Activated T-helper 2 cell treated with anti-CD3 and anti-CD28 coated beads, Interferon-gamma antibody, Interleukin-2, Interleukin-4, amounts not matched to agents 10 μg/mL and 5 μg/mL and 100 μg/mL, durations not matched to agents 14 hours and 24 hours and 36 hours (primary cell): ENCODE results near the gene HS6ST3. TPM values are rescaled to one million over a fixed set of nuclear protein-coding genes. Genes with fewer than 3 reads are reported as not detected.
"Not testable (repeated sequence)": the region's sequence is repeated elsewhere in the genome, so short reads cannot be mapped to it uniquely, and the experiment has no call there.

ENCODE experiments used
- DNase-seq: peaks from one replicate; pipeline ENCODE4 v3.0.0; 2021; ENCODE audit warnings: low spot score
- H3K27ac Mint-ChIP-seq: one replicate; pipeline ENCODE4 v1.8.0; 2021; ENCODE audit warnings: mixed read lengths
- H3K27me3 Mint-ChIP-seq: one replicate; pipeline ENCODE4 v1.8.0; 2021; ENCODE audit warnings: low read depth, mixed read lengths
- H3K36me3 Mint-ChIP-seq: one replicate; pipeline ENCODE4 v1.8.0; 2021; ENCODE audit warnings: low read depth, mixed read lengths
- H3K4me1 Mint-ChIP-seq: one replicate; pipeline ENCODE4 v1.8.0; 2021; ENCODE audit warnings: low read depth, mixed read lengths
- H3K4me3 Mint-ChIP-seq: one replicate; pipeline ENCODE4 v1.8.0; 2021; ENCODE audit warnings: low read depth, mild to moderate bottlenecking, moderate library complexity, mixed read lengths
- H3K9me3 Mint-ChIP-seq: one replicate; pipeline ENCODE4 v1.8.0; 2021; ENCODE audit warnings: mixed read lengths
- intact Hi-C: fragments of 100-400 bp; cut with micrococcal nuclease; formaldehyde crosslinking; loops from one replicate; pipeline ENCODE4 v1.15.1; 2023
- total RNA-seq: library from RNA; stranded (reverse); gene quantifications from 2 replicates; pipeline ENCODE4 v1.2.3, GENCODE V29; 2022

The HS6ST3 gene
- total RNA-seq, 1 donor from 2014 or later = not detected

DNA sequence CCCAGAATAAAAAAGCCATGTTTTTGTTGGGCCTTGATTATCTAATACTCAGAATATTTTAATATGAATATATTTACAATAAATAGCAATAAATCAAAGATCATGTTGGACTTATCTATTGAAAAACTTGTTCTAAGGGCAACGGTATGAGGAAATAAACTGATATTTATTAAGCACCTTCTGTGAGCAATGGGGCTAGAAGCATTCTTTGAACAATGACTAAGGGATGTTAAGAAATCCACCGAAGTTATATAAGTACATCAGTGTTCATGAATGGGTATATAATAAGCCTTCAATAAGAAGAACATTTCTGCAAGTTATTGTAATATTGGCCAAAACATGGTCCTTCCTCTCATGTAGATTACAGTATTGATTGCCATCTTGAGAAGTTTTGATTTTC is 682.5 kb downstream of the HS6ST3 start:
- intact Hi-C loops = no loop called here
- no peaks in the 10 kb centered on the region for H3K27me3 Mint-ChIP-seq
- DNase-seq = no peak
- no peaks in the 10 kb centered on the region for H3K36me3 Mint-ChIP-seq
- no peaks in the 10 kb centered on the region for H3K4me1 Mint-ChIP-seq
- H3K27ac Mint-ChIP-seq = no peak overlapping the region
- peaks cover 18% of the 10 kb centered on the region for H3K9me3 Mint-ChIP-seq
- no peak overlapping the region for H3K4me3 Mint-ChIP-seq

DNA sequence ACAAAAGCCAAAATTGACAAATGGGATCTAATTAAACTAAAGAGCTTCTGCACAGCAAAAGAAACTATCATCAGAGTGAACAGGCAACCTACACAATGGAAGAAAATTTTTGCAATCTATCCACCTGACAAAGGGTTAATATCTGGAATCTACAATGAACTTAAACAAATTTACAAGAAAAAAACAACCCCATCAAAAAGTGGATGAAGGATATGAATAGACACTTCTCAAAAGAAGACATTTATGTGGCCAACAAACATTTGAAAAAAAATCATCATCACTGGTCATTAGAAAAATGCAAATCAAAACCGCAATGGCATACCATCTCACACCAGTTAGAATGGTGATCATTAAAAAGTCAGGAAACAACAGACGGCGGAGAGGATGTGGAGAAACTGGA is 688.4 kb downstream of the HS6ST3 start:
- H3K9me3 Mint-ChIP-seq = peaks cover 27% of the 10 kb centered on the region
- H3K36me3 Mint-ChIP-seq, H3K4me3 Mint-ChIP-seq, H3K27me3 Mint-ChIP-seq, intact Hi-C loops, H3K27ac Mint-ChIP-seq, H3K4me1 Mint-ChIP-seq, DNase-seq: not testable (repeated sequence)

DNA sequence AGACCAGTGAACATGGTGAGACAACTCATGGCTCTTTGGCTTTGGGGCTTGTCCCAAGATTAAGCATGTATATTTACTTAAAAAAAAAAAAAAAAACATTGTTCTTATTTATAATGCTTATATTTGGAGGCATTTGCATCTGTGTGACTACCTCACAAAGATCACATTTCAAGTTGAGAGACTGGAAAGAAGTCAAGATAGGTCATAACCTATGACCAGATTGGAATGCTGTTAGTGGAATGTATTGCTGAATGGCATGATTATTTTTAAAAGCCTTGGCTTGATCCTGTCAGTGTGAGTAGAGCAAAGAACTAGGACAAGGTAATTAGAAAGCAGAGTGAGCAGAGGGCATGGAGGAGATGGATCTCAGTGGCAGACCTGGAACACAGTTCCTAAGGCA is 689.8 kb downstream of the HS6ST3 start:
- Mint-ChIP-seq H3K27ac (no peak overlapping the region), H3K9me3 (peaks cover 24% of the 10 kb centered on the region), H3K27me3 (no peaks in the 10 kb centered on the region), H3K4me3 (no peak overlapping the region), H3K4me1 (no peaks in the 10 kb centered on the region), H3K36me3 (no peaks in the 10 kb centered on the region)
- DNase-seq = no peak
- intact Hi-C loops = no loop called here

DNA sequence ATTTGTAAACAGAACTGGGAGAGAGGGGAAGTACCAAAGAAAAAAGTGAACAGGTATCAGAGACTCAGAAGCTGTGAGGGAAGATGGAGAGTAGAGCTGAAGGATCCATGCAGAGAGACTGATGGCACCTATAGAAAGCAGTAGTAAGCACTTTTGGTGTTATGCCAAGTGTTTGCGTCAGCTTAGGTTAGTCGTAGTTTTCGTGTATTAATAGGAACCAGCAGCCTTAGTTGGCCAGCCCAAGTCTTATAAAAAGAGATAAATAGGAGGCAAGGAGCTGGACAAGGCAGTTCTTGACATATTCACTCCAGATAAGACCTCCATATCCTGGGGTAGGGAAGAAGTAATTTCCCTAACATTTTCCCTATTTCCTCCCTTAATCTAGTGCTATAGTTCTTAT is 690.2 kb downstream of the HS6ST3 start:
- Mint-ChIP-seq H3K4me1 (no peaks in the 10 kb centered on the region), H3K27ac (no peak overlapping the region), H3K9me3 (peaks cover 24% of the 10 kb centered on the region), H3K36me3 (no peaks in the 10 kb centered on the region), H3K4me3 (no peak overlapping the region), H3K27me3 (no peaks in the 10 kb centered on the region)
- intact Hi-C loops = no loop called here
- no peak for DNase-seq

DNA sequence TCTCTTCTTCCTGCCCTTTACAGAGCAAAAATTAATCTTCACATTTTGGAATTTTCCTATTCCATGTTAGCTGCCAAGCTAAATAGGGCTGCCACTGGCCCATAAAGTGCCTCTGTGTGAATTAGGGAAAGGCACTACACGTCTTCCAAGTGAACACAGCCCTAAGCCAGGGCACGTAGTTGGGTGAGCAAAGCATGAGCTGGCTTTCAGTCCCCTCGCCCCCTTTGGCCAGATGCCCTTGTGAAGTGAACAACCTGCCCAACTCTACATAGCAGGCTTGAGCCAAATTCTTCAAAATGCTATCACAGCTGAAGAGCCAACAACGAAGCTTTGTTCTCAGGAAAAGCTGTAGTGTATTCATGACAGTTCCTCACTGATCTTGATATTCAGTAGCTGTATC is 691.2 kb downstream of the HS6ST3 start:
- Mint-ChIP-seq H3K36me3 (no peaks in the 10 kb centered on the region), H3K4me1 (no peaks in the 10 kb centered on the region), H3K4me3 (no peak overlapping the region), H3K27me3 (no peaks in the 10 kb centered on the region), H3K27ac (no peak overlapping the region), H3K9me3 (peaks cover 20% of the 10 kb centered on the region)
- intact Hi-C loops = no loop called here
- no peak for DNase-seq

DNA sequence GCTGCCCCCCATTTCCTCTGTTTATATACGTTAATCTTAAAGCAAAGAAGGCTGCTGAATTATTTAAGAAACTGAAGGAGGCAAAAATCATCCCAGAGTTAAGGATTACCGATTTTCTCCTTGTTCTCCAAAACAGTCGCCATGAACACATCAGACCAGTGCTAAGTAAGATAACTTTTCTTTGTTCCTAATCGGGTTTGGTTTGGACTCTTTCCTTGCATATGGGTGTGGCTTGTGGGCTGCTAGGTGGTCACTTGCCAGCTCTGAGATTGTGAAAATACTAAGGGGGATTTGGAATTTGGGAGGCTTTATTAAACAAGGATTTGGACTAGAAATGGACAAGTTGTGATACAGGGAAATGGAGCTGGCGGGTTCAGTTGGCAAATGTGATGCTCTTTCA is 692.3 kb downstream of the HS6ST3 start:
- intact Hi-C loops = no loop called here
- no peaks in the 10 kb centered on the region for H3K36me3 Mint-ChIP-seq
- peaks cover 12% of the 10 kb centered on the region for H3K9me3 Mint-ChIP-seq
- no peak for DNase-seq
- no peak overlapping the region for H3K4me3 Mint-ChIP-seq
- no peaks in the 10 kb centered on the region for H3K27me3 Mint-ChIP-seq
- no peak overlapping the region for H3K27ac Mint-ChIP-seq
- no peaks in the 10 kb centered on the region for H3K4me1 Mint-ChIP-seq

DNA sequence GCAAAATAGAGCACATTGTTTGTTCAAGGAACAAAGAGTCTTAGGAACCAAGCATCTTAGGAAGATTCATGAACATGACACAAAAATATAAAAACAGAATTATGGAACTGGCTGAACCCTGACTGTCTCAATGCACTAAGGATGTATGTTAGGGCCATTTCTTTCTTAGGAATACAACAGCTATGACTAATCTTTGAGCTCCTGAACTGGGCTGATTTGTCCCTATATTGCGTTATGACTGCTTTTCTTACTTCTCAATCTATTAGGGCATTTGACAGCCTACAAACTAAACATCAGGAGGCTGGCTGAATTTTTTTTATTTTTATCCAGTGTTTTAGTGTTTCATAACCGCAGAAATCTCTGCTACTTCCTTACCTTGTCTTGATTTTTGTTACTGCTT is 693.1 kb downstream of the HS6ST3 start:
- Mint-ChIP-seq H3K36me3 (no peaks in the 10 kb centered on the region), H3K27ac (no peak overlapping the region), H3K9me3 (peaks cover 5% of the 10 kb centered on the region), H3K4me3 (no peak overlapping the region), H3K4me1 (no peaks in the 10 kb centered on the region), H3K27me3 (no peaks in the 10 kb centered on the region)
- no peak for DNase-seq
- intact Hi-C loops = no loop called here

DNA sequence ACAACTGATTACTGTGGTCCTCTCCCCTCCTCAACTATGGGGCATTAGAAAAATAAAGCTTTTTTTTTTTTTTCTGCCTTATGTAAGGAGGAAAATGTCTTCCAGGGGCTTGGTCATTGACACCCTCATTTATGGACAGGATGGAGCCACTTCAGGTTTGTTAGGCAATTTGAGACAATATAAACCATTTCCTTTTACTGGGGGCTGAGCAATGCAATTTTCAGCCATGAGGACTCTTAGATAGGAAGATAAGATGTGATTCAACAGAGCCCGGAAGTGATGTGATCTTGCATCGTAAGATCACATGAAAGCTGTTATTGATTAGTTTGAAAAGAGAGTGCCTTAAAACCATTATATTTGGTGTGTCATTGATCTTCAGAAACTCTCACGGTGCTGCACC is 693.6 kb downstream of the HS6ST3 start:
- no peak overlapping the region for H3K27ac Mint-ChIP-seq
- no peaks in the 10 kb centered on the region for H3K36me3 Mint-ChIP-seq
- no peaks in the 10 kb centered on the region for H3K4me1 Mint-ChIP-seq
- no peak overlapping the region for H3K4me3 Mint-ChIP-seq
- H3K9me3 Mint-ChIP-seq = peaks cover under 1% of the 10 kb centered on the region
- intact Hi-C loops = no loop called here
- no peaks in the 10 kb centered on the region for H3K27me3 Mint-ChIP-seq
- DNase-seq = no peak

DNA sequence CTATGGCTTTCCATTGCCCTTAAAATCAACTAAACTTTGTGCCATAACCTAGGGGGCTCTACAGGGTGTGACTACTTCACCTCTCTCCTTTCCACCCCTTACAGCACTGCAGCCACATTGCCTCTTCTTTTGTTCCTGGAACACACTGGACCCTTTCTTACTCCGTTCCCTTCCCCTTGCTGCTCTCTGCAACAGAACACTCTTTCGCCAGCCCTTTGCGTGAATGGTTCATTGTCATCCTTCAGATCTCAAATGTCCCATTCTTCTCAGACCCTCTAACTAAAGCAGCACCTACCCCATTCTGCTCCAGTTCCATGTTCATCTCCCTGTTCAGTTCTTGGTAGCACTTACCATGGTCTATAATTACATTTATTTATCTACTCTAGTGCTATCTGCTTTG is 696.1 kb downstream of the HS6ST3 start:
- H3K27me3 Mint-ChIP-seq = no peaks in the 10 kb centered on the region
- H3K27ac Mint-ChIP-seq = no peak overlapping the region
- no peaks in the 10 kb centered on the region for H3K9me3 Mint-ChIP-seq
- no peaks in the 10 kb centered on the region for H3K36me3 Mint-ChIP-seq
- DNase-seq = no peak
- H3K4me3 Mint-ChIP-seq = no peak overlapping the region
- no peaks in the 10 kb centered on the region for H3K4me1 Mint-ChIP-seq
- intact Hi-C loops = no loop called here

DNA sequence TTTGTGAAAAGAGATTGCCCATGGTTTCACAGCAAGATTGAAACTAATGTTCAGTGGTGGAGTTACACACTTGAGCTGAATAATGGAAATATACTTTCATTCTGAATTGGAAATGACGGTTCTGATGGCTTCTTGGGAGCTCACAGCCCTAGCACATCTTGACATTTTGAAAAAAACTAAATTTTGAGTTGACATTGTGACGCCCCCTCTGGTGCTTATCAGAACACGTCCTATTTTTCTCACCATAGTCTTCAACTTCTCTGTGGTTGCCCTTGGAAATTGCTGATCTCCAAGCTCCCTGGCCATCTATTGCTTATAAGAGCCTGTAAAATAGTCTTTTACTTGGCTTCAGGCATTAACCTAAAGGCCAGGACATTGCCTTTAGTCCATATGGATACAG is 702.3 kb downstream of the HS6ST3 start:
- Mint-ChIP-seq H3K4me1 (no peaks in the 10 kb centered on the region), H3K9me3 (no peaks in the 10 kb centered on the region), H3K36me3 (no peaks in the 10 kb centered on the region), H3K4me3 (no peak overlapping the region), H3K27me3 (no peaks in the 10 kb centered on the region), H3K27ac (no peak overlapping the region)
- DNase-seq = no peak
- intact Hi-C loops = no loop called here

DNA sequence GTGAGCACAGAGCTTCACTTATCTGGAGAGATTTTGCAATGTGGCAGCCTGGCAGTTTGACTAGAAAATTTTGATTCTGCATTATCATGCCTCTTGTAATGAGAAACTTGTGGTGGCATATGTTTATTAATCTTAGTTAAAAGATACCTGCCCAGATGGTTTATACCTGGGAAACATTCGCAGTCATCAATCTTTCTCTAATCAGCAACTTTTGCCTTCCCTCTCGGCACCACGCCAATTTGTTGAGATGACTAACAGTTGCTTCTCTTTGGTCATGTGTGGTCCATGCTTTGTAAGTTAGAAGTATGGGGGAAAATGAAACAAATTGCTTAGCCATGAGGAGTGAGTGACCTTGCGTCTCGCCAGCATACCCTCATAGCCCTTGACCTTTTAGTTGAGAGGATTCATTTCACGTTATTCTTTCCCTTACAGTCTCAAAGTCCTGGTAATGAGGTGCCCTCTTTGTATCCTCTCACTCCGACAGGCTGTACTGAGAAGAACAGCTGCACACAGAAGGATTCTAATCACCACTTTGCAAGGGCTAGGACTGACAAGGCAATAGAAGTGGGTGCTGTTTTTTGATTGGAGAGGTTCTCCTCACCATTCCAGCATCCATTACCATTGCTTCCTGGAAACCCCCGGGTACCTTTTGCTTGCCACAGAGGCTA is 703.0 kb downstream of the HS6ST3 start:
- DNase-seq = no peak
- Mint-ChIP-seq H3K36me3 (no peaks in the 10 kb centered on the region), H3K27me3 (no peaks in the 10 kb centered on the region), H3K27ac (no peak overlapping the region), H3K4me1 (no peaks in the 10 kb centered on the region), H3K4me3 (no peak overlapping the region), H3K9me3 (no peaks in the 10 kb centered on the region)
- intact Hi-C loops = no loop called here

DNA sequence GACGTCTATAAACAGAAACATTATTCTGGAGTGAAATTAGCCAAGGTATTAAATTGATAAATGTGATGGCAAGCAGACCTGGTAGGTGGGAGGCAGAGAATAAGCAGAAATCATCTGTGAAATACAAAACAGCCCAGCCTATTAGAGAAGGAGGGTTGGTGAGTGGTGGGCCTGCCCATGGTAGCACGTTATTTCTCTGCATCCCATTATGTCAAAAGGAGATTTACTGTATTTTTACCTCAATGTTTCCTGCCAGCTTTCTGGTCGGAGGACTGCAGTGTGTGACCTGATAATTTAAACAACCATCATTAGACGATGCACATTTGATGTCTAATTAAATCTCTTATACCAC is 703.5 kb downstream of the HS6ST3 start:
- Mint-ChIP-seq H3K4me1 (no peaks in the 10 kb centered on the region), H3K9me3 (no peaks in the 10 kb centered on the region), H3K27ac (no peak overlapping the region), H3K27me3 (no peaks in the 10 kb centered on the region), H3K36me3 (no peaks in the 10 kb centered on the region), H3K4me3 (no peak overlapping the region)
- DNase-seq = no peak
- intact Hi-C loops = no loop called here

DNA sequence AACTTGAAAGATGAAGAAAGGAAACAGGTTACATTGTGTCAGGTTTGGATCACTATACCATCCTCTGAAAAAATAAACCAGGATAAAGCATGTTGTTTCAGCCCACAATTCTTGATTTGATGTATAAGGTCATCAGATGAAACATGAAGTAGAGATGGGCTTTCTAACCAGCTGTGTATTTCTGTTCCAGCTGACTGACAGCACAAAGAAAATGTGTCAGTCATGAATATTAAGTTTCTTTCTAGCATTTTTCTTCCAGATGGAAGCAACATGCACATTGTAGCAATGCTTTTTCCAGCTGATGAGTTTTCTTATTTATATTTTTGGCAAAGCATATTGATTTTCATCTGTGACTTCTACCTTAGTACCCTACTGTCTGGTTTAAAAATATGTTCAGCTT is 704.8 kb downstream of the HS6ST3 start:
- Mint-ChIP-seq H3K36me3 (no peaks in the 10 kb centered on the region), H3K9me3 (no peaks in the 10 kb centered on the region), H3K4me3 (no peak overlapping the region), H3K27me3 (no peaks in the 10 kb centered on the region), H3K27ac (no peak overlapping the region), H3K4me1 (no peaks in the 10 kb centered on the region)
- intact Hi-C loops = no loop called here
- DNase-seq = no peak

DNA sequence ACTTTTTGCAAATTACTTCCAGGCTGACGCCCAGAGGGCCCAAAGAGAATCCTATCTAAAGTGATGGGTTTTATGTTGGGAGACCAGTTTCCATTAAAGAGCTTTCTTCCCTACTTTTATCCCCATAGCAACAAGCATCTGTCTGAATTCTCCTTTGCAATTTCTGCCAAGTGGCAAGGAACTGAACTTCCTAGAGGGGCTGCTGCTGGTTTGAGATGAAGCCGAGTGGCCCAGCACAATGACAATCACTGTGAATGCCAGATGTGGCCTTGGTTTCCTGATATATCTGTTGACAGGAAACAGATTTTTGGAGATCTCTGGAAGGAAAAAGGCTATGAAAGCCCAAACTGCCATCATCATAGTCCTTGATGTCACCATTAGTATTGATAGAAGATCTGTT is 705.8 kb downstream of the HS6ST3 start:
- no peak overlapping the region for H3K4me3 Mint-ChIP-seq
- H3K27ac Mint-ChIP-seq = no peak overlapping the region
- no peak for DNase-seq
- no peaks in the 10 kb centered on the region for H3K4me1 Mint-ChIP-seq
- peaks cover 2% of the 10 kb centered on the region for H3K9me3 Mint-ChIP-seq
- no peaks in the 10 kb centered on the region for H3K36me3 Mint-ChIP-seq
- H3K27me3 Mint-ChIP-seq = no peaks in the 10 kb centered on the region
- intact Hi-C loops = no loop called here
